Lower lobe of right lung (tissue), 2 donors: Measurements from ENCODE around the gene MYCL. TPM values are rescaled to one million over a fixed set of nuclear protein-coding genes. Genes with fewer than 3 reads are reported as not detected.
A peak's percentile ranks its signal among the peaks of the same experiment; 100 is the strongest.

Source experiments
- ATAC-seq, 2 donors: fragments of 200-7000 bp; cut with Tn5 transposase; one replicate each; pipeline ENCODE4 v1.9.1; 2020 to 2022; ENCODE audit warnings: mild to moderate bottlenecking in 2 of 2, moderate library complexity in 2 of 2
- DNase-seq: peaks from one replicate; pipeline ENCODE4 v3.0.0-alpha.2; 2020
- H3K27ac ChIP-seq: fragments of 200-600 bp; one replicate; pipeline ENCODE4 v1.8.0; 2022
- H3K27me3 ChIP-seq: fragments of 200-600 bp; one replicate; pipeline ENCODE4 v1.8.0; 2022; ENCODE audit warnings: low read depth
- H3K36me3 ChIP-seq: fragments of 200-600 bp; one replicate; pipeline ENCODE4 v1.8.0; 2022; ENCODE audit warnings: mild to moderate bottlenecking
- H3K4me1 ChIP-seq: fragments of 200-600 bp; one replicate; pipeline ENCODE4 v1.8.0; 2022
- H3K4me3 ChIP-seq: fragments of 200-600 bp; one replicate; pipeline ENCODE4 v1.8.0; 2022; ENCODE audit warnings: mild to moderate bottlenecking
- H3K9me3 ChIP-seq: fragments of 200-600 bp; one replicate; pipeline ENCODE4 v1.8.0; 2022
- CTCF ChIP-seq: fragments of 200-600 bp; IDR thresholded peaks from one replicate; pipeline ENCODE4 v1.8.0; 2022; ENCODE audit warnings: antibody characterized with exemption, mild to moderate bottlenecking
- intact Hi-C: fragments of 100-400 bp; cut with DNase I; formaldehyde crosslinking; loops from one replicate; pipeline ENCODE4 v1.11.0; 2022
- total RNA-seq: library from RNA; stranded (reverse); fragmentation: NEBNext Ultra II Directional; extraction: Animal tissue kit (Norgen Biotek cat#: 25700); gene quantifications from one replicate; pipeline ENCODE4 v1.2.1, GENCODE V29; 2021
- donor health status: DM: no; HTN: yes; CAD: no; lungs with severe emphysema.

MYCL gene
- total RNA-seq, 1 donor from 2014 or later: 3.9 TPM

GRCh38 chr1:39901464-39901713 is 328 bp downstream of the MYCL start:
- peak overlapping the region; percentile 64 for H3K27ac ChIP-seq
- no peaks in the 10 kb centered on the region for H3K36me3 ChIP-seq
- DNase-seq (no peak), ATAC-seq (peak in 1 of 2 donors; percentile 29)
- H3K4me3 ChIP-seq: peak overlapping the region; percentile 69
- intact Hi-C loops: loop anchor here (10.0 kb wide), 1 partner anchor 87 kb away; no protein-coding TSS in a partner anchor
- no peaks in the 10 kb centered on the region for H3K9me3 ChIP-seq
- H3K4me1 ChIP-seq: peaks cover 20% of the 10 kb centered on the region
- peaks cover 36% of the 10 kb centered on the region for H3K27me3 ChIP-seq
- no peak for TF ChIP-seq CTCF

GRCh38 chr1:39900662-39901463 is 854 bp downstream of the MYCL start:
- H3K36me3 ChIP-seq: no peaks in the 10 kb centered on the region
- H3K27me3 ChIP-seq: peaks cover 36% of the 10 kb centered on the region
- peak; percentile 31 to 47 for ATAC-seq
- intact Hi-C loops: loop anchor here (10.0 kb wide), 1 partner anchor 86 kb away; no protein-coding TSS in a partner anchor
- H3K4me3 ChIP-seq: peak overlapping the region; percentile 69
- TF ChIP-seq CTCF: no peak
- H3K9me3 ChIP-seq: no peaks in the 10 kb centered on the region
- peak overlapping the region; percentile 64 for H3K27ac ChIP-seq
- H3K4me1 ChIP-seq: peaks cover 20% of the 10 kb centered on the region
- peak; percentile 56 for DNase-seq

- no peak for ATAC-seq
- no peak for TF ChIP-seq CTCF
- intact Hi-C loops: loop anchor here (10.0 kb wide), 1 partner anchor 85 kb away; no protein-coding TSS in a partner anchor
- DNase-seq: no peak
- Histone ChIP-seq H3K36me3 (no peaks in the 10 kb centered on the region), H3K4me1 (peaks cover 26% of the 10 kb centered on the region), H3K4me3 (peak overlapping the region; percentile 69), H3K27ac (no peak overlapping the region), H3K9me3 (no peaks in the 10 kb centered on the region), H3K27me3 (peaks cover 39% of the 10 kb centered on the region)
Observed at GRCh38 chr1:39899611-39900538, 1.8 kb downstream of the MYCL start.

- no peak for ATAC-seq
Observed at GRCh38 chr1:39898648-39899603, 2.8 kb downstream of the MYCL start.

More at GRCh38 chr1:39898648-39899603, 2.8 kb downstream of the MYCL start:
- no peaks in the 10 kb centered on the region for H3K36me3 ChIP-seq
- H3K9me3 ChIP-seq: no peaks in the 10 kb centered on the region
- intact Hi-C loops: no loop called here
- no peak overlapping the region for H3K4me3 ChIP-seq
- peaks cover 43% of the 10 kb centered on the region for H3K27me3 ChIP-seq
- TF ChIP-seq CTCF: no peak
- peaks cover 30% of the 10 kb centered on the region for H3K4me1 ChIP-seq
- no peak overlapping the region for H3K27ac ChIP-seq
- peak; percentile 57 for DNase-seq
